IMR-90 (cell line): ENCODE data around the gene TTC28. TPM values are rescaled to one million over a fixed set of nuclear protein-coding genes. Genes with fewer than 3 reads are reported as not detected.

Experiments used
- ATAC-seq: fragments of 200-7000 bp; cut with Tn5 transposase; 2 replicates; pipeline ENCODE4 v1.9.1; 2020; ENCODE audit warnings: low read depth, mild to moderate bottlenecking, moderate library complexity
- BruUV-seq: library from RNA; stranded (reverse); fragments of 400-500 nt; replicated peaks from 2 replicates; lab custom pipeline; 2021; lab: Mats Ljungman, UMichigan
- CTCF ChIA-PET: fragments of 300-600 bp; formaldehyde crosslinking; extraction: SDS; loops from one replicate; lab custom pipeline; 2021; ENCODE audit warnings: antibody characterized with exemption; lab: Yijun Ruan, JAX
- POLR2A ChIA-PET: fragments of 300-600 bp; sonication (Branson Sonifier 250); formaldehyde crosslinking; loops from one replicate; lab custom pipeline; 2022; ENCODE audit warnings: antibody characterized with exemption; ENCODE audit not compliant: unreplicated experiment; lab: Charles Lee
- DNase-seq: peaks from one replicate; pipeline ENCODE4 v3.0.0; 2013
- H2AFZ ChIP-seq: replicated peaks from 2 replicates; pipeline ENCODE3; 2013; ENCODE audit warnings: low read length, mild to moderate bottlenecking; ENCODE audit not compliant: poor library complexity
- H2AK5ac ChIP-seq: 2 replicates; pipeline ENCODE4 v1.6.1; 2013; ENCODE audit warnings: low read depth, low read length, inconsistent platforms
- H2AK9ac ChIP-seq: replicated peaks from 2 replicates; pipeline ENCODE3; 2013; ENCODE audit warnings: mild to moderate bottlenecking, low read depth, low read length, moderate library complexity; ENCODE audit not compliant: poor library complexity
- H2BK120ac ChIP-seq: 2 replicates; pipeline ENCODE4 v1.6.1; 2013; ENCODE audit warnings: low read depth, low read length, inconsistent platforms
- H2BK15ac ChIP-seq: 3 replicates; pipeline ENCODE4 v1.6.1; 2013; ENCODE audit warnings: low read depth, low read length, inconsistent platforms
- H2BK20ac ChIP-seq: 2 replicates; pipeline ENCODE4 v1.6.1; 2013; ENCODE audit warnings: low read depth, mild to moderate bottlenecking, inconsistent platforms, low read length, moderate library complexity
- H2BK5ac ChIP-seq: 2 replicates; pipeline ENCODE4 v1.6.1; 2013; ENCODE audit warnings: mild to moderate bottlenecking, low read depth, low read length, inconsistent platforms; ENCODE audit not compliant: poor library complexity, severe bottlenecking
- H3K14ac ChIP-seq: replicated peaks from 2 replicates; pipeline ENCODE4 v1.6.1; 2013; ENCODE audit warnings: low read depth, low read length, inconsistent platforms
- H3K18ac ChIP-seq: 2 replicates; pipeline ENCODE4 v1.6.1; 2013; ENCODE audit warnings: low read depth, low read length, control low read depth
- H3K23ac ChIP-seq: 2 replicates; pipeline ENCODE4 v1.6.1; 2013; ENCODE audit warnings: low read depth, low read length, inconsistent platforms
- H3K27ac ChIP-seq: 2 replicates; pipeline ENCODE4 v1.5.1; 2013; ENCODE audit warnings: mild to moderate bottlenecking, control low read depth, low read length; ENCODE audit not compliant: insufficient read depth
- H3K27me3 ChIP-seq: 2 replicates; pipeline ENCODE4 v1.6.1; 2013; ENCODE audit warnings: low read length; ENCODE audit not compliant: control insufficient read depth, insufficient read depth
- H3K36me3 ChIP-seq: 2 replicates; pipeline ENCODE4 v1.6.1; 2013; ENCODE audit warnings: low read length, mixed read lengths; ENCODE audit not compliant: control insufficient read depth, insufficient read depth
- H3K4ac ChIP-seq: 2 replicates; pipeline ENCODE4 v1.6.1; 2013; ENCODE audit warnings: low read depth, low read length, inconsistent platforms
- H3K4me1 ChIP-seq: 2 replicates; pipeline ENCODE4 v1.6.1; 2013; ENCODE audit warnings: low read length, mixed read lengths; ENCODE audit not compliant: control insufficient read depth, insufficient read depth
- H3K4me2 ChIP-seq: 2 replicates; pipeline ENCODE4 v1.6.1; 2013; ENCODE audit warnings: low read depth, mild to moderate bottlenecking, control low read depth, low read length, moderate library complexity
- H3K4me3 ChIP-seq: 2 replicates; pipeline ENCODE4 v1.5.1; 2013; ENCODE audit warnings: low read depth, mild to moderate bottlenecking, control low read depth, low read length, moderate library complexity; ENCODE audit not compliant: insufficient read depth
- H3K56ac ChIP-seq: 2 replicates; pipeline ENCODE4 v1.6.1; 2013; ENCODE audit warnings: low read length, inconsistent platforms; ENCODE audit not compliant: insufficient read depth; ENCODE audit errors: extremely low read depth
- H3K79me1 ChIP-seq, 2 experiments: 2 replicates each; pipeline ENCODE4 v1.6.1; 2013; ENCODE audit warnings: low read length in 2 of 2, inconsistent platforms in 1 of 2, low read depth in 1 of 2
- H3K9ac ChIP-seq: 2 replicates; pipeline ENCODE4 v1.6.1; 2013; ENCODE audit warnings: low read depth, low read length, control low read depth
- H3K9me1 ChIP-seq: 2 replicates; pipeline ENCODE4 v1.6.1; 2013; ENCODE audit warnings: low read length, inconsistent platforms; ENCODE audit not compliant: insufficient read depth
- H3K9me3 ChIP-seq: 2 replicates; pipeline ENCODE4 v1.6.1; 2013; ENCODE audit warnings: low read length; ENCODE audit not compliant: control insufficient read depth, insufficient read depth
- H4K20me1 ChIP-seq: 2 replicates; pipeline ENCODE4 v1.6.1; 2013; ENCODE audit warnings: low read length, inconsistent platforms; ENCODE audit not compliant: insufficient read depth
- H4K5ac ChIP-seq: 2 replicates; pipeline ENCODE4 v1.6.1; 2013; ENCODE audit warnings: mild to moderate bottlenecking, low read depth, low read length, control low read depth
- H4K8ac ChIP-seq, 2 experiments: 2 replicates each; pipeline ENCODE4 v1.6.1; 2013; ENCODE audit warnings: low read depth in 2 of 2, low read length in 2 of 2, control low read depth in 1 of 2, inconsistent platforms in 1 of 2
- H4K91ac ChIP-seq: 2 replicates; pipeline ENCODE4 v1.6.1; 2013; ENCODE audit warnings: low read depth, low read length, inconsistent platforms; ENCODE audit not compliant: insufficient read depth
- CEBPB ChIP-seq: IDR thresholded peaks from 2 replicates; pipeline ENCODE4 v1.6.1; 2012; ENCODE audit warnings: low read depth, low read length, improper control_type of control experiment
- FOS ChIP-seq: fragments of 150-350 bp; IDR thresholded peaks from 2 replicates; pipeline ENCODE4 v1.6.1; 2016; ENCODE audit warnings: low read depth, low read length
- POLR2A ChIP-seq: IDR thresholded peaks from 2 replicates; pipeline ENCODE4 v1.6.1; 2012; ENCODE audit warnings: mild to moderate bottlenecking, low read depth, low read length
- WGBS, 2 experiments: methylation state at CpG; one replicate each; pipeline versions ENCODE4 v1.1.5 to v1.1.7; 2013; ENCODE audit warnings: missing lambda C conversion rate in 2 of 2; ENCODE audit not compliant: insufficient read length in 1 of 2; ENCODE audit errors: extremely low coverage in 2 of 2; 5-methylcytosine and 5-hydroxymethylcytosine counted together
- dilution Hi-C: fragments of 300-500 bp; cut with HindIII; formaldehyde crosslinking; loops from one replicate; pipeline ENCODE4 v1.14.3; 2018; ENCODE audit warnings: low sequenced_read_pairs; ENCODE audit not compliant: unreplicated experiment
- in situ Hi-C: fragments of 300-500 bp; cut with MboI; formaldehyde crosslinking; loops from 3 replicates; pipeline ENCODE4 v1.14.3; 2019; ENCODE audit warnings: low sequenced_read_pairs, inconsistent platforms, mixed read lengths
- intact Hi-C: fragments of 100-400 bp; cut with micrococcal nuclease; formaldehyde crosslinking; loops from 2 replicates; pipeline ENCODE4 v1.10.0; 2022
- polyA plus RNA-seq, 3 experiments: library from polyadenylated mRNA; depleted of rRNA; stranded (reverse); fragments of >200 nt; gene quantifications; 2 replicates each; pipeline ENCODE4 v1.2.3, GENCODE V29; 2012; ENCODE audit warnings: low replicate concordance in 1 of 3
- total RNA-seq: library from RNA; depleted of rRNA; stranded (reverse); fragments of >200 nt; gene quantifications from 2 replicates; pipeline ENCODE4 v1.2.3, GENCODE V29; 2012

Gene TTC28
- total and polyA plus RNA-seq, 2 of the 4 experiments (the other 2 are of a cell fraction), result 5.6 to 13.3 TPM

DNA sequence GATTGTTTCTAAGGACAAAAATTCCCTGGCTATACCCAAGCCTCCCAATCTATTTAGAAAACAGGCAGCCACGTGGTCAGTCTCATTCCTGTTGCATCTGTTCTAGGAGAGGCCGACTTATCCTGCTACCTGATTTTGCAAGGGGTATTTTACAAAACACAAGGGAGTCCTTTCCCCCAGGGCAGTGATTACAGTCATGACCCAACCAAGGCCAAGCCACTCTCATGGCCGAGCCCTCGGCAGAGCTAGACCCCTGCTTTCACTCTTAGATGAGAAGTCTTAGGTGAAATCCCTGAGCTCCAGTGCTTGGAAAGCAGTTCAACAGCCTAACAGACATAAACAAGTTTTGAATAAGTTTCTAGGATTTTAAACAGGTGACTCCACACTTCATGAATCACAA lies 671.6 kb downstream of the TTC28 start (continued):
- TF ChIP-seq POLR2A, result no peak

DNA sequence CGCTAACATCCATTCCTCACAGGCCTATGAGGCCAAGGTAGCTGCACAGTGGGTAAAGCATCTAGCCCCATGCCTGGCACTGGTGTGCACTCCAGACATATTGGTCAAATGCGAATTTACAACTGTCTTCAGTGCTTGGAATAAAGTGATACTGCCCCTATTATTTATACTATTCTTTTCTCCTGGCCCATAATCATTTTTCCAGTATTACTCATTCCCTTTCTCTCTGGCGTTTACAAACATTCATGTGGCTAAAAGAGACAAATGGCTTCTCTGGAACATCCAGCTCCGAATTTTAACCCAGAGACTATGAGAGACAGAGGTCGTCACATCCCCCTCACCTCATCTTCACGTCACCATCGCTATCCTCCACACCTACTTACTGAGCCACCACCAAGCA lies 673.4 kb downstream of the TTC28 start:
- Histone ChIP-seq H3K4ac (peak overlapping the region; percentile 81), H4K20me1 (0 out of 2 replicates have a peak, but pooled peaks cover 3% of the 10 kb centered on the region), H2BK15ac (peak overlapping the region; percentile 76; the same call in 1 of the 3 replicates), H3K79me1 (peaks cover 0 to 11% of the 10 kb centered on the region in 2 experiments; a peak in 1 of 4 replicates), H2BK120ac (peak overlapping the region; percentile 84), H3K9me1 (peaks cover 21% of the 10 kb centered on the region), H4K8ac (peak overlapping the region in 1 of 2 experiments; percentile 60; a peak in 3 of 4 replicates), H3K36me3 (peaks cover 9% of the 10 kb centered on the region; the same call in 1 of the 2 replicates), H3K27ac (peak overlapping the region; percentile 8; the same call in 1 of the 2 replicates), H2AK5ac (peak overlapping the region; percentile 33), H4K5ac (peak overlapping the region; percentile 59; the same call in 1 of the 2 replicates), H2AK9ac (peak overlapping the region; percentile 25), H3K18ac (peak overlapping the region; percentile 44; the same call in 1 of the 2 replicates), H3K4me2 (peak overlapping the region; percentile 60), H2BK5ac (peak overlapping the region; percentile 21), H3K23ac (no peak overlapping the region), H3K56ac (no peak overlapping the region), H3K4me3 (no peak overlapping the region), H3K4me1 (peaks cover 25% of the 10 kb centered on the region), H3K9ac (no peak overlapping the region), H3K9me3 (no peaks in the 10 kb centered on the region), H3K14ac (peak overlapping the region; percentile 53), H2BK20ac (peak overlapping the region; percentile 70), H2AFZ (peak overlapping the region; percentile 35), H3K27me3 (no peaks in the 10 kb centered on the region), H4K91ac (peak overlapping the region; percentile 81)
- in situ Hi-C loops, result loop anchor here (5.0 to 25.0 kb wide), 3 partner anchors 119 to 1244 kb away; no protein-coding TSS in a partner anchor
- ChIA-PET CTCF (interaction anchor here (1.0 to 1.4 kb wide), 2 partner anchors 120 to 126 kb away, joined by 3 to 4 read pairs; no protein-coding TSS in a partner anchor), POLR2A (no interaction called here)
- intact Hi-C loops, result loop anchor here (5.0 to 10.0 kb wide), 2 partner anchors 201 to 899 kb away; partner anchors contain the start of gene MN1
- peak; percentile 37 for DNase-seq
- dilution Hi-C loops, result no loop called here
- WGBS, 2 experiments, result no CpG with 5 or more reads among the region's 7 CpGs
- TF ChIP-seq CEBPB, result no peak
- TF ChIP-seq FOS, result 0 out of 2 replicates have a peak, but pooled peaks have one; percentile 5
- ATAC-seq, result peak; percentile 46
- BruUV-seq, result no TSS peak
